ELF-1 (cell line): ENCODE measurements around the gene JAK2.
"Not testable (repeated sequence)": the region's sequence is repeated elsewhere in the genome, so short reads cannot be mapped to it uniquely, and the experiment has no call there.

Experiments used
- DNase-seq: peaks from one replicate; pipeline ENCODE4 v3.0.0-alpha.2; 2016; ENCODE audit warnings: low read depth, low spot score

The JAK2 gene

GRCh38 chr9:4980086-4980727, 4.9 kb upstream of the JAK2 start:
- DNase-seq: no peak

DNA sequence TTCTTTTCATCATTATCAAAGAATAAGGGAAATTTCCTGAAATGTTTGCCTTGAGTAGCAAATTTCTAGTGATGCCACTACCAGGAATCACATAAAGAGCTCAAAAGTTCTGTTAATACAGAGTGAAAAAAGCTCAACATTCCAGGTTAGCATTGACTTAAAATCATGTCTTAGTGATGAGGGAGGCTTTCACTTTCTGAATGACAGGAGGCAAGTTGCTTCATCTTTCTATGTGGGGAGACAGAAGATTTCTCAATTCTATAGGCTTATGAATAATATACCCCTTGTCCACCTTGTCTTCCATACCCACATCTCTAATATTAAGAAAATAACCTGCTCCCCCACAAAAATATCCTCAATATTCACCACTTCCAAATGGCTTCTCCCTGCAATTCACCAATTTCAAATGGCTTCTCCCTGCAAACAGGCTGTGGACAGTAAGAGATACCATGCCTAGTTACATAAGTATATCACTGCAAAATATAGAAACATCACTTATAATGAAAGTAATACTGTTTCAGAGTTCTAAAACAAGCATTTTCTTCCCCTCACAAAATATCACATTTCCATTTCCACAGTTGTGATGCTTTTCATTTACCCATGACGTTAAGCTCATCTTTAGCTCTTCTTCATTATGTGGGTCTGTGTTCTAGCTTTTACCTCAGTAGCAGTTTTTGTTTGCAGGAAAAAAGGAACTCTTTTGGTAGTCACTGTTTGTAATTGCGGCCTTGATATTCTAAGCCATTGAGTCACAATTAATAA, 2.2 kb upstream of the JAK2 start:
- no peak for DNase-seq

DNA sequence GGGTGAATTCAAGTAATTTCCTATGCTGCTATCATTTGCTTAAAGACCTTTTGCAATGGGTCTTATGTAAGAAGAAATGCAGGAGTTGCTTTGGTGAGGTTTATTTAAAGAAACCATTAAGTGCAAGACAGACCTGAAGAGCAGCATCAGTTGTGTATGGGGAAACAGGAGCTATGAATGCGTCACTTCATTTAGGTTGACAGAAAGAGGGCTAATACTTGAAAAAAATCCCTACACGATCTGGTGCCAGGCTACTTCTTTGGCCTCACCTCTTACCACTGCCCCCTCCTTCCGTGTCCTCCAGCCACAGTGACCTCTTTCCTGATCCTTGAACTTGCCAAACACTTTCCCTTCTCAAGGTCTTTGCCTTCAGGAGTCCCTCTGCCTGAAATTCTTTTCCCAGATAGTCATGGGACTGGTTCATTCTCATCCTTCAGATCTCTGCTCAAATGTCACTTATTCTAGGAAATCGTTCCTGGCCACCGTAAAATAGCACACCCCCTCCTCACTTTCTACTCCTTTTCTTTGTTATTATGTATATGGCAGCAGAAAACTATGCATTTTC, 1.4 kb upstream of the JAK2 start:
- DNase-seq: peak; percentile 5

DNA sequence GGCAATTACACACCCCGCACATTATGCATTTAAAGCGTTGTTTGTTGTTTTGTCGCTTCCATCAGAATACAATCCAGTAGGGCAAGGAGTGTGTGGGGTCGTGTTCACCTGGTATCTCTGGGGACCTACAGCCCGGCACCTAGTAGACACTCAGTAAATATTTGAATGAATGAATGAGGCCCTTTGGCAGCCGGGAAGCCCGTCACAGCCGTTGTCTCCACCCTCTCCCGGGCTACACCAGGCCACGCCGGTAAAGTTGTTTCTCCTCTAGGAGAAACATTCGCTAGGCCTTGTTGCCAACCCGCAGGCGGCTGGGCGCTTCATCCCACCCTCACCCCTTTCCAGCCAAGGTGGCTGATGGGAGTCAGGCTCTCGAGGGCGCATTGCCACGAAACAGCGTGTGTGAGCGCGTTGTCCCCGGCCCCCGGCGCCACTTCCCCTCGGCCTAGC, 876 bp upstream of the JAK2 start:
- DNase-seq: no peak

GRCh38 chr9:4985386-4986266, 554 bp downstream of the JAK2 start:
- DNase-seq: peak; percentile 63

DNA sequence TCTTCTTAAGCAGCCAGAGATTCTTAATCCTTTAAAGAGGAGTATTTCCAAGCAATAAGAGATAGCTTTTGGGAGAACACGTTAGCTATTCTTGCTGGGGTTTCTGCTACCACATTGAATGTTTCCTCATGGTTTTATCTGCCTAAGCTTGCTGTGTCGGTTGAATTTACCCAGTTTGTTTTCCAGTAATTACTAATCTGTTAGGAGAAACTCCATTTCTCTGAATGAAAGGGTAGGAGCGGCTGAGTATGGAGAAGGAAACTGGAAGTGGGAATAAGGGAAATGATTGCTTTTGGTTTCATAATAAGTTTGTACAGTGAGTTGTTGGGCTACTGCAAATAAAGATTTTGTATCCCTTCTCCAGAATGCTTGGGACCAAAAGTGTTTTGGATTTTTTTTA, 1.2 kb downstream of the JAK2 start:
- no peak for DNase-seq

DNA sequence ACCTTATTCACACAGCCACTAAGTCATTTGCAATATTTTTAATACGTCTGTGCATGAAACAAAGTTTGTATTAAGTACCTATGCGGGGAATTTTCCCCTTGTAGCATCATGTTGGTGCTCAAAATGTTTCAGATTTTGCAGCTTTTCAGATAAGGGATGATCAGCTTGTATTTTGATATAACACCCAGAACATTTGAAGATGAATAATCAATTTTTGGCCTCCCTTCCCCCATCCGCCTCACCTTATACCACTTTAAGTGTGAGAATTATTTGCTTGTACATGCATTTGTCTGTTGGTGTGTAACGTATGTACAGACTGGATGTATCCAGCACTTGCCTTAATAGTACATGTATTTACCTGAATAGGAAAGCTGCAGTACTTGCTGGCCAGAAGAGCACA, 1.7 kb downstream of the JAK2 start:
- no peak for DNase-seq

DNA sequence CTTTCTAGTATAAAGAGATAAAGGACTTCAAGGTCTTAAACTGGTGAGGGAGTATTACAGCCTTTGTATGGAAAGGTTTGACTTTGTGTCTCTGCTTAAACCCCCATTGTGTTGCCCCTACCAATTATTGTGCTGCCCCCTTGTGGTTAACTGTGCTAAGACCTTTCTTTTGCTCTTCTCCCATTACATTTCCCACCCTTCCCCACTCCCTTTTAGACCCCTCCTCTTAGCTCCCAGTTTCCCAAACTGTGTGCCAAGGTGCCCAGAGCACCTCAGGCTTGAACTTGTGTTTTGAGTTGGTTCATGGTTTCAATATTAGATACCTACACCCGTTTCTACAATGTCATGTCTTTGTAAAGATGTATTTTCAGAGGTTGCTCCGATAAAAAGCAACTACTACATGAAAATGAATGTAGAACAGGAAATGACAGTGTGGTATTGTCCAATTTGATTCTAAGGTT, 2.9 kb downstream of the JAK2 start:
- DNase-seq: peak; percentile 78

GRCh38 chr9:4992872-4993271, 7.8 kb downstream of the JAK2 start:
- DNase-seq: no peak

DNA sequence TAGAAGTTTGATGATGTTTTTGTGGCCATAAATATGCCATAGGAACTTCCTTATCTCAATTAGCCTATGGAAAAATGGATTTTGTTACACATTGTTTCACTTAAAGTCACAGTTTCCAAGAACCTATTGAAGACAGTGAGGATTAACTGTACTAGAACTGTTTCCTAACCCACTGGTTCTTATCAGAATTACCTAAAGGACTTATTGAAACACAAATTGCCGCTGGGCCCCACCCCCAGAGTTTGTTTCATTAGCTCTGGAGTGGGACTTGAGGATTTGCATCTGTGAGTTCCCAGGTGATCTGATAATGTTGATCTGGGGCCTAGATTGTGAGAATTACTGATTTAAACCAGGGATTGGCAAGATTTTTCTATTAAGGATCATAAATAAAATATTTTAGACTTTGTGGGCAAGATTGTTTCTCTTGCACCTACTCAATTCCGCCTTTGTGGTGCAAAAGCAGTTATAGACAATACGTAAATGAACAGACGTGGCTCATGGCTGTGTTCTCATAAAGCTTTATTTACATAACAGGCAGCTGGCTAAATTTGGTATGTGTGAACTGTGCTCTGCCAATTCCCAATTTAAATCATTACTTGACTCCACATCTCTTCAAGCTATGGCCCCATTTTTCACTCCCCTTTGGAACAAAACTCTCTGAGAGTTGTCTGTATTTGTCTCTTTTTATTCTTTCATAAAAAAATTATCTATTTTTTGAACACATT, 9.3 kb downstream of the JAK2 start:
- DNase-seq: no peak

DNA sequence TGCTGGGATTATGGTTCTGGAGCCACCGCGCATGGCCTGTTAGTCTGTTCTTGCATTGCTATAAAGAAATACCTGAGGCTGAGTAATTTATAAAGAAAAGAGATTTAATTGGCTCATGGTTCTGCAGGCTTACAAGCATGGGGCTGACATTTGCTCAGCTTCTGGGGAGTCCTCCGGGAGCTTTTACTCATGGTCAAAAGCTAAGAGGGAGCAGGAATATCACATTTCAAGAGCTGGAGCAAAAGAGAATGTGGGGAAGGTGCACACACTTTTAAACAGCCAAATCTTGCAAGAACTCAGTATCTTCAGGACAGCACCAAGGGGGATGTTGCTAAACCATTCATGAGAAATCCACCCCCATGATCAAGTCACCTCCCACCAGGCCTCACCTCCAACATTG, 12.1 kb downstream of the JAK2 start:
- no peak for DNase-seq

GRCh38 chr9:4997631-4998030, 12.6 kb downstream of the JAK2 start:
- DNase-seq: no peak

GRCh38 chr9:5002811-5003210, 17.7 kb downstream of the JAK2 start:
- DNase-seq: no peak

DNA sequence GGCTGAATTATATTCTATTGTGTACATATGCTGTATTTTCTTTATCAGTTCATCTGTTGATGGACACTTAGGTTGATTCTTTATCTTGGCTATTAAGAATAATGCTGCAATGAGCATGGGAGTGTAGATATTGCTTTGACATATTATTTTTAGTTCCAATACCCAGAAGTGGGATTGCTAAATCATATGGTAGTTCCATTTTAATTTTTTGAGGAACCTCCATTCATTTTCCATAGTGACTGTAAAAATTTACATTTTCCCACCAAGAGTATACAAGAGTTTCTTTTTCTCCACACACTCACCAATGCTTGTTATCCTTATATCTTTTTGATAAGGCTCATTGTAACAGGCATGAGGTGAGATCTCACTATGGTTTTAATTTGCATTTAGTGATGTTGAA, 19.4 kb downstream of the JAK2 start:
- no peak for DNase-seq

DNA sequence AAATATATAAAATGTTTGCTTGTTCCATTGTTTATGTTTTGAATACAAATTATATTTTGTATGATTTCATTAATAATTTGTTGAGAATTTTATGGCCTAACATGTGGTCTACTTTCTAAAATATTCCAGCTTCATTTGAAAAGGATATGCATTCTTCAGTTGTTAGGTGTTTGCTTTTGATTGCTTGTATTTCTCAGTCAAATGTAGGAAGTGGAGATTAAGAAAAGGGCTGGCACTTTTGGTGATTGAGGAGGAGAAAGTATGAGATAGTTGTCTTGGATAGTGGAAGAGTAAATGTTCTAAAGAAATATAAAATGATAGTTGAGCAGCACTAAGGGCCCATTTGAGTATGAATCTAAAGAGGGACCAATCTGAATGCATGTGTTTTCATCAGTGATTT, 23.1 kb downstream of the JAK2 start:
- DNase-seq: no peak

- no peak for DNase-seq
Measured at GRCh38 chr9:5013374-5013773, 28.3 kb downstream of the JAK2 start.

- no peak for DNase-seq
Measured at GRCh38 chr9:5015934-5016333, 30.9 kb downstream of the JAK2 start.

DNA sequence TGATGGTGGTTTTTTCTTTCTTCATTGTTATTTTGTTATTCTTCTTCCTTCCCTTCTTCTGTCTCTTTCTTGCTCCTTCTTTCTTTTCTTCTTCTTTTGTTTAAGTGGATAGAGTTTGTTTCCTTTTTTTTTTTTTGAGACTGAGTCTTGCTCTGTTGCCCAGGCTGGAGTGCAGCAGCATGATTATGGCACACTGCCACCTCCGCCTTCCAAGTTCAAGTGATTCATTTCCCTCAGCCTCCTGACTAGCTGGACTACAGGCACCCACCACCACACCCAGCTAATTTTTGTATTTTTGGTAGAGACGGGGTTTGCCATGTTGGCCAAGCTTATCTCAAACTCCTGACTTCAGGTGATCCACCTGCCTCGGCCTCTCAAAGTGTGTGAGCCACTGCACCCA, 40.3 kb downstream of the JAK2 start:
- no peak for DNase-seq

DNA sequence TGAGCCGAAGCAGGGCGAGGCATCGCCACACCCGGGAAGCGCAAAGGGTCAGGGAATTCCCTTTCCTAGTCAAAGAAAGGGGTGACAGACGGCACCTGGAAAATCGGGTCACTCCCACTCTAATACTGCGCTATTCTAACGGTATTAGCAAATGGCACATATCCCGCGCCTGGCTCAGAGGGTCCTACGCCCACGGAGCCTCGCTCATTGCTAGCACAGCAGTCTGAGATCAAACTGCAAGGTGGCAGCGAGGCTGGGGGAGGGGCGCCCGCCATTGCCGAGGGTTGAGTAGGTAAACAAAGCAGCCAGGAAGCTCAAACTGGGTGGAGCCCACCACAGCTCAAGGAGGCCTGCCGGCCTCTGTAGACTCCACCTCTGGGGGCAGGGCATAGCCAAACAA, 46.9 kb downstream of the JAK2 start:
- not testable (repeated sequence) for DNase-seq

GRCh38 chr9:5040730-5041389, 55.8 kb downstream of the JAK2 start:
- no peak for DNase-seq
